Hepatocyte (in vitro differentiated cells): ENCODE measurements around the gene SLFN12L. TPM values are rescaled to one million over a fixed set of nuclear protein-coding genes. Genes with fewer than 3 reads are reported as not detected.
"Not testable (repeated sequence)": the region's sequence is repeated elsewhere in the genome, so short reads cannot be mapped to it uniquely, and the experiment has no call there.

Experiments used
- DNase-seq: peaks from one replicate; pipeline ENCODE4 v3.0.0-alpha.2; 2016; ENCODE audit warnings: low spot score
- H2AFZ ChIP-seq: fragments of 200-600 bp; sonication (generic); 2 replicates; pipeline ENCODE4 v1.6.0; 2016; ENCODE audit warnings: antibody characterized with exemption, mild to moderate bottlenecking
- H3K27ac ChIP-seq: fragments of 200-600 bp; sonication (generic); 2 replicates; pipeline ENCODE4 v1.5.1; 2016; ENCODE audit warnings: mild to moderate bottlenecking
- H3K27me3 ChIP-seq: fragments of 200-600 bp; sonication (generic); 2 replicates; pipeline ENCODE4 v1.6.1; 2016
- H3K36me3 ChIP-seq: fragments of 200-600 bp; sonication (generic); replicated peaks from 2 replicates; pipeline ENCODE4 v1.5.1; 2016; ENCODE audit warnings: low read depth; ENCODE audit not compliant: insufficient read depth
- H3K4me1 ChIP-seq: fragments of 200-600 bp; sonication (generic); 2 replicates; pipeline ENCODE4 v1.5.1; 2016; ENCODE audit warnings: mild to moderate bottlenecking, moderate library complexity; ENCODE audit not compliant: insufficient read depth
- H3K4me2 ChIP-seq: fragments of 200-600 bp; sonication (generic); 2 replicates; pipeline ENCODE4 v1.6.0; 2016
- H3K4me3 ChIP-seq: fragments of 200-600 bp; sonication (generic); 2 replicates; pipeline ENCODE4 v1.5.1; 2016; ENCODE audit warnings: mild to moderate bottlenecking
- H3K79me2 ChIP-seq: fragments of 200-600 bp; sonication (generic); 2 replicates; pipeline ENCODE4 v1.6.0; 2017; ENCODE audit warnings: mild to moderate bottlenecking
- H3K9me2 ChIP-seq: fragments of 200-600 bp; sonication (generic); replicated peaks from 2 replicates; pipeline ENCODE4 v1.6.0; 2017; ENCODE audit warnings: mild to moderate bottlenecking; ENCODE audit not compliant: insufficient read depth
- H3K9me3 ChIP-seq: fragments of 200-600 bp; sonication (generic); 2 replicates; pipeline ENCODE4 v1.5.1; 2016; ENCODE audit warnings: low read depth, mild to moderate bottlenecking
- H4K20me1 ChIP-seq: fragments of 200-600 bp; sonication (generic); 2 replicates; pipeline ENCODE4 v1.6.0; 2016; ENCODE audit warnings: mild to moderate bottlenecking; ENCODE audit not compliant: insufficient read depth, poor library complexity, severe bottlenecking
- CTCF ChIP-seq: fragments of 200-600 bp; sonication (generic); IDR thresholded peaks from 2 replicates; pipeline ENCODE4 v1.5.1; 2016; ENCODE audit warnings: antibody characterized with exemption, mild to moderate bottlenecking; ENCODE audit not compliant: poor library complexity
- EZH2 ChIP-seq: fragments of 200-600 bp; sonication (generic); IDR thresholded peaks from 2 replicates; pipeline ENCODE4 v1.6.1; 2016; ENCODE audit warnings: antibody characterized with exemption, mild to moderate bottlenecking, borderline replicate concordance
- EZH2phosphoT487 ChIP-seq: fragments of 200-600 bp; sonication (generic); IDR thresholded peaks from one replicate; pipeline ENCODE4 v1.6.1; 2018; ENCODE audit warnings: antibody characterized with exemption, mild to moderate bottlenecking, low read depth, moderate library complexity; ENCODE audit not compliant: unreplicated experiment, severe bottlenecking
- WGBS: methylation state at CpG from one replicate; pipeline ENCODE4 v1.1.6; 2016; ENCODE audit warnings: low lambda C conversion rate; ENCODE audit errors: missing lambda C conversion rate; 5-methylcytosine and 5-hydroxymethylcytosine counted together
- polyA plus RNA-seq: library from polyadenylated mRNA; unstranded; fragments of >200 nt; fragmentation: Nextera tagmentation; extraction: Ambion mirVana; gene quantifications from 2 replicates; pipeline ENCODE4 v1.2.1, GENCODE V29; 2016
- total RNA-seq: library from RNA; depleted of rRNA; stranded (reverse); fragments of >200 nt; gene quantifications from 2 replicates; pipeline ENCODE4 v1.2.3, GENCODE V29; 2014

The SLFN12L gene
- total and polyA plus RNA-seq, 2 experiments from 2014 or later, result 0.03 TPM; not detected in 1

- Histone ChIP-seq H4K20me1 (no peaks in the 10 kb centered on the region), H3K79me2 (no peaks in the 10 kb centered on the region), H3K4me1 (no peaks in the 10 kb centered on the region), H3K4me3 (no peak overlapping the region), H3K27me3 (peaks cover 2% of the 10 kb centered on the region), H3K36me3 (no peaks in the 10 kb centered on the region), H3K4me2 (peak overlapping the region; percentile 31), H3K9me3 (no peaks in the 10 kb centered on the region), H3K9me2 (no peaks in the 10 kb centered on the region), H2AFZ (peak overlapping the region; percentile 39), H3K27ac (no peak overlapping the region)
- WGBS, result 62% methylated on average over 5 of the region's 5 CpGs
- DNase-seq, result no peak
- TF ChIP-seq EZH2phosphoT487 (no peak), CTCF (no peak), EZH2 (no peak)
Measured at GRCh38 chr17:35539659-35540026, 2.2 kb upstream of the SLFN12L start.

- TF ChIP-seq EZH2 (no peak), EZH2phosphoT487 (no peak), CTCF (no peak)
- no peaks in the 10 kb centered on the region for H3K36me3 ChIP-seq
- no peak overlapping the region for H3K4me3 ChIP-seq
- DNase-seq, result no peak
- no peaks in the 10 kb centered on the region for H3K79me2 ChIP-seq
- no peaks in the 10 kb centered on the region for H3K4me1 ChIP-seq
- no peak overlapping the region for H3K4me2 ChIP-seq
- no peaks in the 10 kb centered on the region for H3K9me2 ChIP-seq
- H2AFZ ChIP-seq, result no peak overlapping the region
- WGBS, result 87% methylated on average over 13 of the region's 13 CpGs
- no peak overlapping the region for H3K27ac ChIP-seq
- H3K27me3 ChIP-seq, result peaks cover 2% of the 10 kb centered on the region
- H3K9me3 ChIP-seq, result no peaks in the 10 kb centered on the region
- H4K20me1 ChIP-seq, result no peaks in the 10 kb centered on the region
Measured at GRCh38 chr17:35536664-35537171, 760 bp downstream of the SLFN12L start.

- not testable (repeated sequence) for DNase-seq, H3K27me3 ChIP-seq, H3K27ac ChIP-seq, H3K9me3 ChIP-seq, H3K4me2 ChIP-seq, H3K36me3 ChIP-seq, H4K20me1 ChIP-seq, H2AFZ ChIP-seq, H3K4me3 ChIP-seq, H3K9me2 ChIP-seq, H3K79me2 ChIP-seq, H3K4me1 ChIP-seq
- WGBS, result over 99% methylated on average over 9 of the region's 9 CpGs
Measured at GRCh38 chr17:35535406-35535805, 2.1 kb downstream of the SLFN12L start.

DNA sequence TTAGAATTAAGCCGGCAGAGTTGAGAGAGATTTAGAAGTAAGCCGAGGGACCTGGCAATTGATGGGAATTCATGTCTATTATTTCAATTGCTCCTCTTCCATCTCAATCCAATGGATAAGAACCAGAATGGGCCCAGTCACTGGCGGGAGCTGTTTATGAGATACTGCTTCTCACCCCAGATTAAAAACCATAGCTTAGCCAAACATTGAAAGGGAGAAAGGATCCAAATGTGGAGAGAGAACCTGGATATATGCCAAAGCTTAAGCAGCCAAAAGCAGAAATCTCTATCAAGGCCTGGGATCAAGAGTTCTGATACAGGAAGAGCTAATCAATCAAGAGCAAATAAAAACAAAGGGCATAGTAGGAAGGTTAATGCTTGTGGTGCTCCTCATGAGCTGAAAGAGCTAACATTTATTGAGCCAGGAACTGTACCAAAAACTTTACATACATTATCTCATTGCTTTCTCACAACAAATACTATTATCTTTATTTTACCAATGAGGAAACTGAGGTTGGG is 2.8 kb downstream of the SLFN12L start:
- Histone ChIP-seq H3K36me3 (no peaks in the 10 kb centered on the region), H3K9me3 (no peaks in the 10 kb centered on the region), H4K20me1 (no peaks in the 10 kb centered on the region), H2AFZ (no peak overlapping the region), H3K79me2 (no peaks in the 10 kb centered on the region), H3K4me2 (no peak overlapping the region), H3K9me2 (no peaks in the 10 kb centered on the region), H3K27ac (no peak overlapping the region), H3K4me3 (no peak overlapping the region), H3K4me1 (no peaks in the 10 kb centered on the region), H3K27me3 (no peaks in the 10 kb centered on the region)
- TF ChIP-seq EZH2phosphoT487 (no peak), EZH2 (no peak), CTCF (no peak)
- WGBS, result 82% methylated on average over 3 of the region's 3 CpGs
- DNase-seq, result no peak
